Measurements from ENCODE around the gene FRMD4A.

- no peak for TF ChIP-seq EZH2phosphoT487 (IDR thresholded peaks at IDR 0.05; ENCODE audit: insufficient read depth, low read depth)
- TF ChIP-seq EZH2 (IDR thresholded peaks at IDR 0.05; ENCODE audit: insufficient read depth, poor library complexity, severe bottlenecking): no peak
These were observed 649.2 kb downstream of the FRMD4A start for GRCh38 chr10:13681528-13681927.
